ENCODE measurements around the gene KIF26A.

Gene KIF26A

DNA sequence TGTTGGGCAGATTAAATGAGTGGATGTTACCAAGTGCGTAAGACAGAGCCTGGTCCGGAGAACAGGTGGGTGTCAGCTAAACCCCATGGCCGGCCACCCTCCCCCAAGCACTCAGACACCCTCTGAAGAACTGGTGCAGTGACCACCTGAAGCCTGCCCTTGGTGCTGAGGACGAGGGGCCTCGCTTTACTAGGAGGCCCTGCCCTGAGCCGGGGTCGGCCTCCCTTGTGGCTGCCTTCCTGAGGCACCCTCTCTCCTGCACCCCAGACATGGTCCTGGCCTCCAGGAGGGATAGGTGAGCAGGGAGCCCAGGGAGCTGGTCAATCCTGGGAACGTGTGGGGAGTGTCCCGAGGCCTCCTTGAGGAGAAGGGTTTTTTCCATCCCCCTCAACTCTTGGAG, 4.9 kb upstream of the KIF26A start:
- DNase-seq = no peak

DNA sequence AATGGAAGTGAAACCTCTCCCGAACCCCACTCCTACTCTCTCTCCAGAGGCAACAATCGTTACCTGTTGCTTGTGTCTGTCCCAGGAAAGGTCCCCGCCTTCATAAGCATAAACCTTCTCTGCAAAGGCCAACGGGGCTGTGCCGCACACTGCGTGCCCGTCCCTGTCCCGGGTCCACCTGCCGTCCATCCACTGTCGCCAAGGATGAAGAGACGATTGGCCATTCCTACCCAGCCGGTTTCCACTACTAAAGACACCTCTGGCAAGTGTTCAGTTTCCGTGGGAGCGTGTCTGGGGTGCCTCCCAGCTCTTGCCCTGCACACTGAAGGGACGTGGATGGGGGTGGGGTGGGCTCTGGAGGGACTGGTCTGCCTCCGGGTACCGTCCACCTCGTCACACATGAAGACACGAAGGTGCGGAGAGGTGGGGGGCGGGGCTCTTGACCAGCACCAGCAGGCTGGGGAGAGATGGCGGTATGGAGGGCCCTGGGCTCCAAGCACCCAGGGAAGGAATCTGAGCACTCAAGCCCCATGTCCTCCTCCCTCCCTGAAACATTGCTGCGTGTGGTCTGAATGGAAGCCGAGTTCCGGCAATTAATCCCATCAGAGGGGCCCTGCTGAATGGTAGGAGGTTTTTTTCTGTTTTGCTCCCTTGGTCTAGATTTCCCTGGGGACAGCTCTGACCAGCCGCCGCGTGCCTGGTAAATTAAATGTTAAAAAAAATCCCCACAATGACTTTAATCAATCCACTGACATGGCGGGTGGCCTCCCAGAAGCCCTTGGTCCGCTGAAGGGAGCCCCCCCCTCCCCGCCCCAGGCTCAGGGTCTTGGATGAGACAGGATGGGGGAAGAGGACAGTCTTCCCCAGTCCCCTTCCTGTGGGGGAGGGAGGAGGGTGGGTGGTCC, 4.1 kb upstream of the KIF26A start:
- DNase-seq = no peak

- DNase-seq = no peak
Observed at GRCh38 chr14:104135121-104135903, 3.1 kb upstream of the KIF26A start.

DNA sequence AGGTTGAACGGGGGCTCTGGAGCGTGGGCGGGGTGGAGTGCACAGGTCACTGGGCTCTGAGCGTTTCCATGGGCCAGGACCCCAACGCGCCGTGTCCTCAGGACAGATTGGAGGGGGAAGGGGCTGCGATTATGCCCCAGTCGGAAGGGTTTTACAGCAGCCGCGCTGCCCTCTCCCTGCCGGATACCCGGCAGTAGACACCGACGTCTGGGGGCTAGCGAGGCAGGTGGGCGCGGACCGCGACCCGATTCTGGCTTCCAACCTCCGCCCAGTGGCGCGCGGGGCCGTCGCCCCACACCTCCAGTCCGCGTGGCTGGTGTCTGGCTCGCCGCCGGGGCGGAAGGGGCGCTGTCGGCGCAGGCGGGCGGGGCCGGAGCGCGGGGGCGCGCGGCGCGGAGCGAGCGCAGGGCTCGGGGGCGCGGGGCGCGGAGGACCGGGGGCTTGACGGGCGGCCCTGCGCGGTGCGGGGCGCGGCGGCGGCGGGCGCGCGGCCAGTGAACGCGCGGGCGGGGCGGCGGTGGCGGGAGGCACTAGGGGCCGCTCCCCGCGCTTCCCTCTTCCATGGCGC, 2.4 kb upstream of the KIF26A start:
- no peak for DNase-seq

DNA sequence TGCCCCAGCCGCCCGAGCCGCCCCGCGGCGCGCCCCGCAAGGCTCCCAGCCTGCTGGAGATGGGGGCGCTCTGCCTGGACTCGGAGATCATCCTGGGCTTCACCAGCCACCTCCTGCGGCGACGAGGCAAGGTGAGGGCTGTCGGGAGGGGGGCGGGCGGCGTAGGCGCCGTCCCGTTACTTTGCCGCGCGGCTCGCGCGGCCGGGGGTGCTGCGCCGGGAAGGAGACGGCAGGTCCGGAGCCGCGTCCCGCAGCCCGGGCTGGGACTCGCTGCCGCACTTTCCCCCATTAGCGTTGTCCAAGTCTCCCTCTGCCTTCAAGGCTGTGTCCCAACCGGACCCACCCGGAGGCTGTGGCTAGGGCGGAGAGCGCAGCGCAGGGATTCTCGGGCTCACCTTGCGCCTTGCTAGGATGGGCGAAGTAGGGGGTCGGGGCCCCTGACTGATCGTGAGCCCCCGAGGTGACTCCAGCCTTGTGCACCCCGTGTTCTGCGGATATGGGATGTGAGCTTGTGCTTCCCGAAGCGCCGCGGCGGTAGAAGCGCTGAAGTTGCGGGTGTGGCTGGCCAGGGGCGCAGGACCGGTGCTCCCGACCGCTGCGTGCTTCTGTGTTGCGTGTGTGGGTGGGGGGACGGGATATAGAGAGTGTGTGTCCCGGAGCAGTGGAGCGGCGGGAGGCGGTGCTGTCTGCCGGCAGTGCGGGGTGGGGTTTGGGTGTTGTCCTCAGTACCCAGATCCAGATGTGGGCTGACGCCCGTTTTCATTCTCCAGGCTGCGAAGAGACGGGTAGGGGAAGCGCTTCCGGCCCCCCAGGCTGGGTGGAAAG, 1.7 kb upstream of the KIF26A start:
- DNase-seq = no peak

DNA sequence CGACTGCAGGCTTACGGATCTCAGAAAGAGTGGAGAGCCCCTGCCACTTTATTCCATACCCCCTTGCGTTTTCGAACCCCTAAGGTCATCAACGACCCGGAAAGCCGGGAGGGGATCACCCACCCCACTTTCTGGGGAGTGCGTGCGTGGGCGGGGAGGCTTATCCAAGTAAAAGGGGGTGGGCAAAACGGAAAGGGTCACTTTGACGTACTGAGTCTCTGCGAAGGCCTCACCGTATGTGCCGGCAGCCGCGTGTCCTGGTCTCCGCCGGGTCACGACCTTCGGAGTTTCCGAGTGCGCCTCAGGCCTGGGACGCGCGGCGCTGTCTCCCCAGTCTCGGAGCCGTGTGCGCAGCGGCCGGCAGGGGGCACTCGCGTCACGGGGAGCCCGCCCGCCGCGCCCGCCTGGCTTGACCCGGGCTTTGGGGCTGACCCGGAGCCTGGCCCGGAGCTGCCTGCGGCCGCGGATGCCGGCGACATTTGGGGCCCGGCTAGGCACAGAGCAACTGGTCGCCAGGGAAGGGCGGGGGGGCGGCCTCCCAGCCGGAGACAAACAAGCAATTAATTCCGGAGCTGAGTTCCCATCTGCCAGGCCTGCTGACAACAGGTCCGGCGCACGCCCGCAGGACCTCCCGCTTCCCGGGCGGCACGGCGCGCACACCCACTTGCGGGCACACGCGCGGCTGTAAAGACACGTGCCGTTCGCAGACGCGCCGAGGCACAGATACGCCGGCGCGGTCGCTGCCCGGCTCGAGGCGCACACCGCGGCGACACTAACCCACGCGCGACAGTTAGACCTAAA, 890 bp upstream of the KIF26A start:
- DNase-seq = peak; percentile 90

DNA sequence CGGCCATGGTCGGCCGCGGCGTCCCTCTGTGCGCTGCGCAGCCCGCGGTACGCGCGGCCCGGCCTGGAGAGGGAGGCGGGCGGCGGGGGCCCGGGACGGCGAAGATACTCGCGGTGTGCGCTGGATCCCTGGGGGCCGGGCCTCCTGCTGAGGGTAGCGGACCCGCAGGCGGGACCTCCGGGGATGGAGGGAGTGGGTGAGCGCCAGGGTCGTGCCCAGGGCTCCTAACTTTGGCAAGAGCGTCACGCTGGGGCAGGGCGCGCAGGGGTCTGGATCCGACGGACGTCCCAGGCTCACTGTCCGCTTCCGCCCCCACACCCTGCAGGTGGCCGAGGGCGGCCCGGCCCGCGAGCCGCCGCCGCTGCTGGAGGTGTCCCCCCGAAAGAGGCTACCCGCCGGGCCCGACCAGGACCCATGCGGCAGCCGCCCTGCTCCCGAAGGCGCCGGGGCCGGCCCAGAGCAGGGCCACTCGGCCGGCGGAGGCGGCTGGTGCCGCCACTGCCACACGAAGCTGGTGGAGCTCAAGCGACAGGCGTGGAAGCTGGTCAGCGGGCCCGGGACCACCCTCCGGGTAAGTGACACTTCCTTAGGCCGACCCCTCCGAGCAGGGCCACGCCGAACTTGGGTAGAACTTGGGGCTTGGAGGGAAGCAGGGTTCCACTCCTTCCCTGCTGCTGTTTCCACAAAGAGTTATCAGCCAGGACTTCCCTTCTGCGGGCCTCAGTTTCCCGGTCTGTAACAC, 502 bp downstream of the KIF26A start:
- DNase-seq = no peak

DNA sequence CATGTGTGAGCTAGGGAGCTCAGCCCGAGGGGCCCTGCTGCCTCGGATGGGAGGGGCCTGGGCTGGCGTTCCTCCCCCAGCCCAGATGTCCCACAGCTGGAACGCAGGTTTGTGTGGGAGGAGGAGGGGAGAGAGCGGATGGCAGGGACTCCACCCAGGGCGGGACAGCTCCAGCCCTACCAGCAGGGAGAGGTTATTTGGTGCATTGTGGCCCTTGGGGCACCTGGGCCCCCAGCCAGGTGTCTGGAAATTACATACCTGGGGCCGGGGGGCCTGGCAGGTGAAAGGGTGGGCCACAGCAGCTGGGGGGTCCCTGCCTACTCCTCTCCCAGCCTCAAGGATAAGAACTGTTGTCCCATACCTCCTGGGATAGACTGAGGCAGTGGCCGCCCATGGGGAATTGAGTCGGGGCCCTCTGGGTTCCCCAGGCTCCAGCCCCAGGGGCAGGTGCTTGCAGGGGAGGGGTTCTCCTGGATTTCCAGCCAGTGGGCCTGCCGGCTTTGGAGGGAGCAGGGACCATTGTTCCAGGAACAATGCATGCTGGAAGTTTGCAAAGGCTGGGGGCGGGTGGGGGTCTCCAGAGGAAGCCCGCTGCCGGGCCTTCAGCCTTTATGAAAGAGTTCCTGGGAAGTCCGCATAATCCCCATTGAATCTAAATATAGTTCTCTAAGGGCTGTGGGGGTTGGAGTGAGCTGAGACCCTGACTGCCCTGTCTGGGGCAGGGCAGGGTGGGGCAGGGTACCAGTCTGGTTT, 1.2 kb downstream of the KIF26A start:
- no peak for DNase-seq

GRCh38 chr14:104140213-104140462, 1.8 kb downstream of the KIF26A start:
- DNase-seq = no peak

DNA sequence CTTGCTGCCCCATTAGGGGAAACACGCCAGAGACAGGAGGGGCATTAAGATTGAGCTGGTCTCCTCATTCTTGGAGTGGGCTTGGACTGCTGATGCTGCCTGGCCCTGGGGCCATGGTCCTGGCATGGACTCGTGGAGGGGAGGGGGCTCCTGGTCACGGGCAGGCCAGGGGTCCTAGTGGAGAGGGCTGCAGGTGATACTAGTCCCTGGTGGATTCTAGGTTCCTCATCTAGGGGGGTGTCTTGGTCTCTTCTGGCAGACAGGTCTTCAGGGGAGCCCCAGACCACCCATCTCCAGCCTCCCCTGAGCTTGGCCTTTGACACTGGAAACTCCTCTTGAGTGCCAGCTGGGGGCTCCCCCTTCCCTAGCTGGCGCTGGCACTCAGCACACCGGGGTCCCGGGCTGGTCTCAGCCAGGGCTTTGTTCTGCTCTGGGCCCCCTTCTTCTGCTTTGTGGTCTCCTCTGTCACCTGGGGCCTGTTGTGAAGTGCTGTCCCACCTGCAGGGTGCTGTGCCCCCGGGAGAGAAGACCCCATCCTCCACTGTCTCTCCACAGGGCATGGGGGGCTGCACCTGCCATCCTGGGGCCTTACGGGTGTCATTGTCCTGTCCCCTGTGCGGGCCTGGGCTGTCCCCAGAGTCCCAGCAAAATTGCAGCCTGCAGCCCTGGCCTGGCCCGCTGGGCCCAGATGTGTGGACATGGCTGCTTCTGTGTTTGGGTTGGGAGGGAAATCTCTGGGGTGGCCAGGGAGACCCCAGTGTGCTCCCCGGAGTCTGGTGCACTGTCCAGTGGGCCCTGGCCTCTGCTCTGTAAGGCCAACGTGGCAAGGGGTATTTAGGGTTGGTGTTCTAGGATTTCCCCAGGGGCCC, 2.3 kb downstream of the KIF26A start:
- DNase-seq = no peak

DNA sequence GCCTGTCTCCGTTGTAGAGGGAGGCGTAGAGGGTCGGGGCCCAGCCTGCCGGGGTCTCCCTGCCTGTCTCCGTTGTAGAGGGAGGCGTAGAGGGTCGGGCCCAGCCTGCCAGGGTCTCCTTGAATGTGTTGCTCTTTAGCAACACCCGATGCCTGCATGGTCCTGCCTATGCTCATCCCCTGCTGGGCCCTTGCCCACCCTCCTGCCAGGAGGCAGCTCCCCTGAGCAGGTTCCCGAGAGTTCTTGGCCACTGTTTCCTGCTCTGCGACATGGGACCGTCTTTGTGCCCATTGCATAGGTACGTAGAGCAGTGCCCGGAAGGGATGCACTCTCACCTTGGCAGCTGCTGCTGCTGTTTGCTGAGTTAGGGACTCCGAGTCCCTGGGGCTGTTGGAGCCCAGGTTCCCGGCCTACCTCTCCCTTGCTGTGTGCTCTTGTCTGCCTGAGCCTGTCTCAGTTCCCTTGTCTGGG, 3.3 kb downstream of the KIF26A start:
- no peak for DNase-seq

- no peak for DNase-seq
Observed at GRCh38 chr14:104142136-104142945, 4.0 kb downstream of the KIF26A start.

GRCh38 chr14:104142946-104143470, 4.6 kb downstream of the KIF26A start:
- no peak for DNase-seq

DNA sequence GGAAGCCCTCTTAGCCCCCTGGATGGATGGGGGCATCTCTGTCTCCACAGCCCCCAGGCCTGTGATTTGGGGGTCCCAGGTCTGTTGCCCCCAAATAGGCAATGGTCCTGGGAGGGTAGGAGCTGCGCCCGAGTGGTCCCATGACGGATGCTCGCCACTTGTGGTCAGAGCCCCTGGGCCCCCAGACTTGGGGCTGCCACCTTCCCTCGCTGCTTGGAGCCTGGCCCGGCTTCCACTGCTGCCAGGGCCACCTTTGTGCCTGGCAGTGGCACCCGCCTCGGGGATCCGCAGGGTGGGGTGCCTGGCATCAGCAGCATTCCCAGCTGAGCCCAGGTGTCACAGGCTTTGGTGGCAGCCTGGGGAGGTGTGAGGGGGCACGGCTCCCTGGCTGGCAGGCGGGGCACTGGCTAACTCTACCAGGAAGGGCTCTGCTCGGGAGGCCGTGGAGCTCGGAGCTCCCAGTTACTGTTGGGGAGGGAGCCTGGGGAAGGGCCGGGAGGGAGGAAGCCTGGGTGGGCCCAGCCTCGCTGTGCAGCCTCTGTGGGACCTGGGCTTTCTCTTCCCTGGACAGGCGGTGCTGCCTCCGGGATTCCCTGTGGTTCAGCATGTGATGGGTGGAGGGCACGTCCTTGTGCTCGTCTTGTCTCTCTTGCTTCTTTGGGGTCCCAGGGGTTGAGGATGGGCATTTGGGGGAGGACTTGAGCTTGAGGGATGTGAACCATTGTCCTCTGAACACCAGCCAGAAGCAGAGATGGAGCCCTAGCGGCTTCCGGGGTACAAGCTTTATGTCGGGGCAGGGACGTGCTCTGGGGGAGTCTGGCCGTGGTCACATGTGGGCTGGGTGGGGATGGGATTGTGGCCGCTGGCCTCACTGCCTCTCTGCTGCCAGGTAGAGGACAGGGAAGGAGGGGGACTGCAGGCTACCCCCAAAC, 5.4 kb downstream of the KIF26A start:
- DNase-seq = no peak

DNA sequence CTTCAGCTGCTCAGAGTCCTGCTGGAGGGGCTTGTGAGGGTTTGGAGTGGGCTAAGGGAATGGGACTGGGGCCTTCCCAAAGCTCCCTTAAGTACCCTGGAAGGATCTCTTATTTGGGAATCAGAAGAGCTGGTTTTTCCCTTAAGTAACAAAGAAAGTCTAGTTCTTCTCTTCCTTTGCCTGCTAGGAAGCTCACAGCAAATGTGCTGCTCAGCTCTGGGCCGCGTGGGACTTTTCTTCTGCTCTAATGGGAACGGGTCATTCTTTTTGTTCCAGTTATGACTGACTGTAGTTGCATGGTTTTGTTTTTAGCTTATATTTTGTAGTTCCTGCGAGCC, 6.0 kb downstream of the KIF26A start:
- no peak for DNase-seq

DNA sequence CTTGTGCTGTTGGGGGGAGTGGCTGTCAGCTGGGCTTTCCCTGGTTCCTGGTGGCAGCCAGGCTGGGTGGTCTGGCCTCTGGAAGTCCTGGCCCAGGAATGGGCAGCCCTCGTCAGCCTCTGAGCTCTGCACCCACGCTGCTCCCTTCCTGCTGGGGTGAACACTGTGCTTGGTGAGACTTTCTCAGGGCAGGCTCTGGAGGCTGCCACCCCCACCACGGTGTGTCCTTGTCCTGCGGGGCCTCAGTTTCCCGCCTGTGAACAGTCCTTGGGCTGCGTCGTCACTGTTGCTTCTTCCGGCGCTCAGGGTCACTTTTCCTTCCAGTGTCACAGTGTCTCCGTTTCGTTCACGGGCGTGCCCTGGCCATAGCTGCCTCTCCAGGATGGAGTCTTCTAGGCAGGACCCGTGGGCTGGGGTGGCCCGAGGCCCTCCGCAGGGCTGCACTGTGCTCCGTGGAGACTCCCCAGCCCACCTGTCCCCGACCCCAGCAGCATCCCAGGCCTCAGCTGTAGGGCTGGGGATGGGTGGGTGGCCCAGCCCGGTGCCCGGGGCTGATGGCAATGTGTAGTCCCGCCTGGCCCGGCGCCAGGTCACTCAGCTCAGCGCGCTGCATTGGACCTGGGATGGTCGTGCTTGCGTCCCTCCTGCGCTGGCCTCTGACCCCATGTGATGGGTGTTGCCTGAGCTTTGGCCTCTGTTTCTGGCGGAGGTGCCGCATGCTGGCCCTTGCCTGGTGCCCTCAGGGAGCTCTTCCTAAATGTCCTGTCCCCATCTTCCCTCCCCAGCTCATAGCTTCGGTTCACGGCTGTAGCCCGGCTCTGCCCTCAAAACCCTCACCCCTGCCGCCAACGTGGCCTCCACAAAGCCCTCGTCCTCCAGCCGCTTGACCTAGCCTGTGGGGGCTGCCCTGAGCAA, 6.8 kb downstream of the KIF26A start:
- no peak for DNase-seq

Data from activated CD8-positive, alpha-beta memory T cell treated with anti-CD3 and anti-CD28 coated beads for 24 hours (primary cell).